ENCODE results near the gene MINDY4. TPM values are rescaled to one million over a fixed set of nuclear protein-coding genes. Genes with fewer than 3 reads are reported as not detected.

The MINDY4 gene
- total and polyA plus RNA-seq, 2 of the 4 experiments (the other 2 are of a cell fraction) = 1.8 to 3.6 TPM

DNA sequence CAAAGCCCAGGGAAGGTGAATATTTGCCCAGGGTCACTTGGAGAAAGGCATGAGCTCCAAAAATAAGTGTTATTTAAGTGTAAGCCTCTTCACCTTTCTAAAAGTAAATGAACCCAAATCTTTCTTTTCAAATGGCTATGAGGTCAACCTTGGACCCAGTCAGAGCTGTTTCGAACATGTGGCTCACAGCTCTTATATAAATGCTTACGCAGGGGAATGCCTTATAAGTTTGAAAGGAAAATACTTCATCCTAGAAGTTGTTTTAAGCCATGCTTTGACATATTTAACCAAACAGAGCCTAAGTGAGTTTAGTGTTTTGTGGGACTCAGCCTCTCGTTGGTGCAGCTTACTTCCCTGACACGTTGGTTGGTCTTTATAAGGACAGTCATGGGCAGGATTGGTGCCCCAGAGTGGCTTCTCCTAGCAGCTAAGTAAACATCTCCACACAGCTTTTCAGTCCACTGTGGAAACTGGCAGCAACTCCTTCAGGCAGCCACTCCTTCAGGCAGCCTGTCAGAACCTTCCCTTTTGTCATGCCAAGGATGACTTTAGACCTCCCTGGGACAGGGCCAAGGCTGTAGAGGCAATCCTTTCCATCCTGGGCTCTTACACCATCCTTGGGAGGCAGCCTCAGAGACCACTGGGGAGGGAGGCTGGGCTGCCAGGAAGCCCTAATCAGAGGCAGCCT, 43.6 kb downstream of the MINDY4 start:
- H3K36me3 ChIP-seq (ENCODE audit: control insufficient read depth, insufficient read depth, low read length) = no peaks in the 10 kb centered on the region
- no peak overlapping the region for H3K4me3 ChIP-seq (ENCODE audit: insufficient read depth, low read depth, low read length)
- no peak overlapping the region for H2BK20ac ChIP-seq (ENCODE audit: low read depth, low read length)
- H3K9me3 ChIP-seq (ENCODE audit: control insufficient read depth, insufficient read depth, low read length) = no peaks in the 10 kb centered on the region
- no peak overlapping the region for H2BK15ac ChIP-seq (ENCODE audit: low read depth, low read length)
- 80% methylated on average over 1 of the region's 4 CpGs; no CpG with 5 or more reads in 1 of the 2 experiments for WGBS, 2 experiments (ENCODE audit: extremely low coverage in 2 of 2, insufficient read length in 1 of 2)
- H3K27ac ChIP-seq (ENCODE audit: insufficient read depth, low read length) = peak overlapping the region; percentile 33; the same call in 1 of the 2 replicates
- no peak overlapping the region; the same call in 1 of the 2 replicates for H3K18ac ChIP-seq (ENCODE audit: low read depth, low read length)
- H2AK5ac ChIP-seq (ENCODE audit: low read depth, low read length) = no peak overlapping the region; the same call in 1 of the 2 replicates
- intact Hi-C loops (cut with micrococcal nuclease) (no loop called here), in situ Hi-C loops (cut with MboI; ENCODE audit: low sequenced_read_pairs) (no loop called here), dilution Hi-C loops (cut with HindIII; ENCODE audit: low sequenced_read_pairs, unreplicated experiment) (no loop called here)
- H3K4me1 ChIP-seq (ENCODE audit: control insufficient read depth, insufficient read depth, low read length) = peaks cover 6% of the 10 kb centered on the region; the same call in 1 of the 2 replicates
- no peak overlapping the region for H2BK120ac ChIP-seq (ENCODE audit: low read depth, low read length)
- no TSS peak for BruUV-seq (replicated peaks)
- H4K5ac ChIP-seq (ENCODE audit: low read depth, low read length) = no peak overlapping the region
- DNase-seq (no peak), ATAC-seq (ENCODE audit: low read depth) (peak; percentile 55)
- H4K20me1 ChIP-seq (ENCODE audit: insufficient read depth, low read length) = no peaks in the 10 kb centered on the region
- no peaks in the 10 kb centered on the region; the same call in 1 of the 2 replicates for H3K27me3 ChIP-seq (ENCODE audit: control insufficient read depth, insufficient read depth, low read length)
- no peak overlapping the region for H4K91ac ChIP-seq (ENCODE audit: insufficient read depth, low read depth, low read length)
- no peak overlapping the region for H3K23ac ChIP-seq (ENCODE audit: low read depth, low read length)
- ChIA-PET POLR2A (ENCODE audit: unreplicated experiment) (no interaction called here), CTCF (interaction anchor here (0.8 kb wide), 1 partner anchor 18 kb away, joined by 3 read pairs; no protein-coding TSS in a partner anchor)
- peaks cover 0 to 3% of the 10 kb centered on the region in 2 experiments; a peak in 1 of 4 replicates for H3K79me1 ChIP-seq (ENCODE audit: low read depth in 1 of 2, low read length in 2 of 2)
- H3K4me2 ChIP-seq (ENCODE audit: low read depth, low read length) = no peak overlapping the region
- H3K14ac ChIP-seq (replicated peaks; ENCODE audit: low read depth, low read length) = no peak overlapping the region
- no peak overlapping the region for H3K56ac ChIP-seq (ENCODE audit: extremely low read depth, insufficient read depth, low read length)
- no peak overlapping the region for H4K8ac ChIP-seq (ENCODE audit: low read depth in 2 of 2, low read length in 2 of 2)
- no peak overlapping the region for H3K4ac ChIP-seq (ENCODE audit: low read depth, low read length)
- H2BK5ac ChIP-seq (ENCODE audit: low read depth, low read length, poor library complexity, severe bottlenecking) = no peak overlapping the region
- no peak overlapping the region for H2AFZ ChIP-seq (replicated peaks; ENCODE audit: low read length, poor library complexity)
- 0 out of 2 replicates have a peak, but pooled peaks cover 4% of the 10 kb centered on the region for H3K9me1 ChIP-seq (ENCODE audit: insufficient read depth, low read length)
- no peak for TF ChIP-seq ELK1 (IDR thresholded peaks at IDR 0.05; ENCODE audit: borderline replicate concordance, low read depth, low read length)
- no peak for TF ChIP-seq CHD1 (IDR thresholded peaks at IDR 0.05; ENCODE audit: low read depth, low read length)
- TF ChIP-seq BHLHE40 (IDR thresholded peaks at IDR 0.05; ENCODE audit: low read depth, low read length) = no peak
- H3K9ac ChIP-seq (ENCODE audit: low read depth, low read length) = no peak overlapping the region
- no peak overlapping the region for H2AK9ac ChIP-seq (replicated peaks; ENCODE audit: low read depth, low read length, poor library complexity)

All from IMR-90 (cell line).